HepG2 (cell line): ENCODE data around the gene TNFAIP8L2. TPM values are rescaled to one million over a fixed set of nuclear protein-coding genes. Genes with fewer than 3 reads are reported as not detected.

Source experiments
- ATAC-seq: fragments of 200-7000 bp; cut with Tn5 transposase; 3 replicates; pipeline ENCODE4 v1.9.1; 2020; ENCODE audit warnings: mild to moderate bottlenecking, moderate library complexity
- BruUV-seq: library from RNA; stranded (reverse); fragments of 400-500 nt; replicated peaks from 2 replicates; lab custom pipeline; 2021; lab: Mats Ljungman, UMichigan
- CTCF ChIA-PET: fragments of 300-600 bp; formaldehyde crosslinking; extraction: SDS; loops from one replicate; lab custom pipeline; 2021; ENCODE audit warnings: low total read pairs, inconsistent platforms, low intra/inter-chr PET ratio; lab: Yijun Ruan, JAX
- POLR2A ChIA-PET: fragments of 350-600 bp; sonication (Branson Sonifier 250); formaldehyde crosslinking; loops from one replicate; lab custom pipeline; 2020; ENCODE audit warnings: antibody characterized with exemption, inconsistent platforms; lab: Yijun Ruan, JAX
- DNase-seq: peaks from one replicate; pipeline ENCODE4 v3.0.0-alpha.2; 2015; ENCODE audit warnings: low spot score
- FAIRE-seq: peaks from 3 replicates; lab custom pipeline; 2011; peaks lifted over from hg19 to GRCh38; lab: Jason Lieb, UNC
- H2AFZ ChIP-seq: one replicate; pipeline ENCODE4 v1.6.1; 2011; ENCODE audit warnings: low read length, inconsistent platforms
- H3K27ac ChIP-seq: fragments of 300-600 bp; 3 replicates; pipeline ENCODE4 v1.8.0; 2011; ENCODE audit warnings: mixed run types, mild to moderate bottlenecking, mixed read lengths, low read length, inconsistent platforms; ENCODE audit not compliant: insufficient read depth; ENCODE audit errors: extremely low read length
- H3K27me3 ChIP-seq, 2 experiments: fragments of 200-600 bp in 1 of 2; 2 replicates in 1 of 2; 3 replicates in 1 of 2; pipeline versions ENCODE4 v1.6.0 to v1.8.0; 2011; ENCODE audit warnings: low read length in 2 of 2, mild to moderate bottlenecking in 2 of 2, moderate library complexity in 2 of 2, inconsistent platforms in 1 of 2; ENCODE audit not compliant: insufficient read depth in 2 of 2, control insufficient read depth in 1 of 2
- H3K36me3 ChIP-seq, 2 experiments: fragments of 200-600 bp in 1 of 2; replicated peaks in 1 of 2; 2 replicates in 1 of 2; 3 replicates in 1 of 2; pipeline versions ENCODE4 v1.5.1 to v1.8.0; 2011; ENCODE audit warnings: low read length in 2 of 2, inconsistent platforms in 1 of 2; ENCODE audit not compliant: insufficient read depth in 2 of 2, control insufficient read depth in 1 of 2
- H3K4me1 ChIP-seq: 2 replicates; pipeline ENCODE4 v1.5.1; 2012; ENCODE audit warnings: low read length, inconsistent platforms; ENCODE audit not compliant: insufficient read depth
- H3K4me2 ChIP-seq: 2 replicates; pipeline ENCODE4 v1.6.0; 2011; ENCODE audit warnings: low read depth, low read length, inconsistent platforms
- H3K4me3 ChIP-seq, 3 experiments: fragments of 200-600 bp in 1 of 3; sonication (generic), shearing (Covaris generic) in 1 of 3; replicated peaks in 1 of 3; 2 replicates each; pipeline ENCODE4 v1.5.1; 2011 to 2016; ENCODE audit warnings: low read length in 3 of 3, inconsistent platforms in 2 of 3, low read depth in 2 of 3, mild to moderate bottlenecking in 2 of 3, control low read depth in 1 of 3, mixed read lengths in 1 of 3; ENCODE audit not compliant: insufficient read depth in 1 of 3
- H3K79me2 ChIP-seq: one replicate; pipeline ENCODE4 v1.6.1; 2011; ENCODE audit warnings: low read length, inconsistent platforms; ENCODE audit not compliant: insufficient read depth
- H3K9ac ChIP-seq: 2 replicates; pipeline ENCODE4 v1.6.0; 2011; ENCODE audit warnings: mild to moderate bottlenecking, low read depth, low read length, inconsistent platforms; ENCODE audit not compliant: insufficient read depth
- H3K9me3 ChIP-seq: 2 replicates; pipeline ENCODE4 v1.5.1; 2012; ENCODE audit warnings: mild to moderate bottlenecking, low read length
- H4K20me1 ChIP-seq: 2 replicates; pipeline ENCODE4 v1.6.0; 2011; ENCODE audit warnings: inconsistent platforms, mild to moderate bottlenecking, low read length, moderate library complexity; ENCODE audit not compliant: insufficient read depth
- CHD2 ChIP-seq: IDR thresholded peaks from 2 replicates; pipeline ENCODE4 v1.6.1; 2011; ENCODE audit warnings: low read depth, low read length, improper control_type of control experiment
- HMG20B ChIP-seq: conservative IDR thresholded peaks from 2 replicates; pipeline ENCODE4 v1.6.1; 2016; ENCODE audit warnings: missing genetic modification reagents, missing compliant biosample characterization
- KLF15 ChIP-seq: sonication (generic); formaldehyde crosslinking; IDR thresholded peaks from 2 replicates; pipeline ENCODE4 v1.8.1; 2023; ENCODE audit warnings: borderline replicate concordance, mild to moderate bottlenecking, inconsistent platforms, missing genetic modification reagents, mixed read lengths
- MLXIP ChIP-seq: sonication (generic); formaldehyde crosslinking; IDR thresholded peaks from 2 replicates; pipeline ENCODE4 v1.9.0; 2021; ENCODE audit warnings: missing genetic modification reagents, borderline replicate concordance
- NCOA2 ChIP-seq: sonication (generic); formaldehyde crosslinking; IDR thresholded peaks from 2 replicates; pipeline ENCODE4 v1.8.0; 2022; ENCODE audit warnings: inconsistent platforms
- PHF5A ChIP-seq: IDR thresholded peaks from one replicate; pipeline ENCODE4 v1.6.1; 2018; ENCODE audit warnings: low read depth, missing genetic modification reagents; ENCODE audit not compliant: unreplicated experiment
- PHF8 ChIP-seq: sonication (generic); formaldehyde crosslinking; IDR thresholded peaks from 2 replicates; pipeline ENCODE4 v1.5.0; 2020; ENCODE audit warnings: missing genetic modification reagents
- POLR2AphosphoS2 ChIP-seq: IDR thresholded peaks from 2 replicates; pipeline ENCODE4 v1.6.1; 2011; ENCODE audit warnings: low read depth, low read length, improper control_type of control experiment
- SMAD3 ChIP-seq: sonication (generic); formaldehyde crosslinking; IDR thresholded peaks from 2 replicates; pipeline ENCODE4 v1.4.0; 2020; ENCODE audit warnings: missing genetic modification reagents
- ZBED4 ChIP-seq: sonication (generic); formaldehyde crosslinking; IDR thresholded peaks from 2 replicates; pipeline ENCODE4 v1.4.0; 2020; ENCODE audit warnings: missing genetic modification reagents, borderline replicate concordance
- ZNF296 ChIP-seq: sonication (generic); formaldehyde crosslinking; conservative IDR thresholded peaks from 2 replicates; pipeline ENCODE4 v1.5.0; 2020; ENCODE audit warnings: mild to moderate bottlenecking, missing genetic modification reagents
- ZNF34 ChIP-seq: sonication (generic); formaldehyde crosslinking; IDR thresholded peaks from 2 replicates; pipeline ENCODE4 v1.4.0; 2020; ENCODE audit warnings: mild to moderate bottlenecking, missing genetic modification reagents, borderline replicate concordance
- ZNF558 ChIP-seq: sonication (generic); formaldehyde crosslinking; IDR thresholded peaks from 2 replicates; pipeline ENCODE4 v1.9.0; 2022; ENCODE audit warnings: mild to moderate bottlenecking, missing genetic modification reagents, borderline replicate concordance
- ZNF577 ChIP-seq: sonication (generic); formaldehyde crosslinking; IDR thresholded peaks from 2 replicates; pipeline ENCODE4 v1.4.0; 2020; ENCODE audit warnings: mild to moderate bottlenecking, low read depth, missing genetic modification reagents, borderline replicate concordance
- ZNF704 ChIP-seq: sonication (generic); formaldehyde crosslinking; IDR thresholded peaks from 2 replicates; pipeline ENCODE4 v1.8.1; 2023; ENCODE audit warnings: mild to moderate bottlenecking, inconsistent platforms, moderate library complexity, missing genetic modification reagents, borderline replicate concordance
- ZNF746 ChIP-seq: sonication (generic); formaldehyde crosslinking; IDR thresholded peaks from 2 replicates; pipeline ENCODE4 v1.8.0; 2022; ENCODE audit warnings: mild to moderate bottlenecking, missing genetic modification reagents
- WGBS: methylation state at CpG from one replicate; pipeline ENCODE4 v1.1.6; 2017; ENCODE audit warnings: low lambda C conversion rate; 5-methylcytosine and 5-hydroxymethylcytosine counted together
- in situ Hi-C: cut with HindIII; loops from 2 replicates; pipeline ENCODE4 v1.10.0; 2017; ENCODE audit warnings: low pct_unique_long_range_greater_than_20kb; ENCODE audit not compliant: extremely low pct_ligation_motif_present
- intact Hi-C: fragments of 100-400 bp; cut with micrococcal nuclease; formaldehyde crosslinking; loops from one replicate; pipeline ENCODE4 v1.10.0; 2022; ENCODE audit not compliant: unreplicated experiment
- polyA plus RNA-seq, 8 experiments: library from polyadenylated mRNA; depleted of rRNA in 3 of 8; stranded (reverse) in 7 of 8; unstranded in 1 of 8; fragments of >200 nt; fragmentation: Illumina TruSeq in 4 of 8; extraction: Trizol in 4 of 8; gene quantifications; 2 replicates each; pipeline versions ENCODE4 v1.2.1 to v1.2.3, GENCODE V29; 2011 to 2016; ENCODE audit warnings: low read depth in 4 of 8, missing spikeins in 1 of 8, mixed read lengths in 1 of 8; ENCODE audit not compliant: insufficient read depth in 1 of 8
- total RNA-seq, 5 experiments: library from RNA; depleted of rRNA; stranded (reverse); fragments of >200 nt; fragmentation: Illumina TruSeq; extraction: Trizol; gene quantifications; 2 replicates each; pipeline ENCODE4 v1.2.3, GENCODE V29; 2016; ENCODE audit warnings: low read depth in 1 of 5

TNFAIP8L2 gene
- total and polyA plus RNA-seq, 2 of the 13 experiments (the other 11 are each of a cell fraction or from before 2014, with no cell fraction given) = not detected

- TF ChIP-seq ZNF34 (CRISPR knock-in tag) (no peak), MLXIP (CRISPR knock-in tag) (no peak), CHD2 (no peak), PHF5A (CRISPR knock-in tag) (no peak), HMG20B (no peak), ZNF746 (CRISPR knock-in tag) (no peak), ZNF558 (no peak), NCOA2 (CRISPR knock-in tag) (peak; percentile 31; the same call in 1 of the 2 replicates), ZNF296 (no peak)
- TF ChIP-seq, all 625 proteins: peak for 26
Measured at GRCh38 chr1:151124763-151125403, 31.6 kb upstream of the TNFAIP8L2 start (continued).

- Histone ChIP-seq H3K4me1 (peaks cover 20% of the 10 kb centered on the region), H3K4me2 (no peak overlapping the region), H3K27me3 (no peaks in the 10 kb centered on the region), H2AFZ (no peak overlapping the region), H3K79me2 (no peaks in the 10 kb centered on the region), H3K27ac (no peak overlapping the region), H3K9me3 (no peaks in the 10 kb centered on the region), H3K36me3 (no peaks in the 10 kb centered on the region), H3K4me3 (no peak overlapping the region), H4K20me1 (no peaks in the 10 kb centered on the region), H3K9ac (no peak overlapping the region)
- intact Hi-C loops = no loop called here
- ATAC-seq = peak; percentile 62
- no TSS peak for BruUV-seq
- WGBS = 39% methylated on average over 6 of the region's 6 CpGs
- no peak for DNase-seq
- POLR2A ChIA-PET = no interaction called here
- FAIRE-seq = no peak
- in situ Hi-C loops = no loop called here
- CTCF ChIA-PET = no interaction called here
- TF ChIP-seq ZNF704 (no peak), ZNF577 (CRISPR knock-in tag) (no peak), KLF15 (CRISPR knock-in tag) (no peak), PHF8 (CRISPR knock-in tag) (no peak), POLR2AphosphoS2 (no peak), SMAD3 (CRISPR knock-in tag) (no peak), ZBED4 (CRISPR knock-in tag) (no peak)
Measured at GRCh38 chr1:151128800-151129199, 27.6 kb upstream of the TNFAIP8L2 start.
